Gastrocnemius medialis (tissue), 4 donors: ENCODE results near the gene EFCAB9. TPM values are rescaled to one million over a fixed set of nuclear protein-coding genes. Genes with fewer than 3 reads are reported as not detected.

Source experiments
- ATAC-seq, 2 donors: fragments of 150-250 bp; one replicate each; pipeline ENCODE4 v1.9.1; 2016
- DNase-seq, 2 donors: peaks; one replicate each; pipeline ENCODE4 v3.0.0-alpha.2; 2019
- H3K27ac ChIP-seq, 4 donors: fragments of 200-600 bp; sonication (generic); 1 replicate in 1 of 4; 2 replicates in 3 of 4; pipeline ENCODE4 v1.5.1; 2016 to 2018; ENCODE audit warnings: mild to moderate bottlenecking in 2 of 4, moderate library complexity in 1 of 4
- H3K27me3 ChIP-seq, 3 donors: fragments of 200-600 bp; sonication (generic) in 2 of 3; 1 replicate in 1 of 3; 2 replicates in 2 of 3; pipeline versions ENCODE4 v1.5.1 to v1.6.0; 2016 to 2019; ENCODE audit warnings: mild to moderate bottlenecking in 1 of 3, moderate library complexity in 1 of 3
- H3K36me3 ChIP-seq, 2 donors: fragments of 200-600 bp; sonication (generic) in 1 of 2; one replicate each; pipeline ENCODE4 v1.5.1; 2017 to 2018
- H3K4me1 ChIP-seq, 2 donors: fragments of 200-600 bp; sonication (generic) in 1 of 2; one replicate each; pipeline ENCODE4 v1.5.1; 2016 to 2017; ENCODE audit warnings: mild to moderate bottlenecking in 2 of 2
- H3K4me3 ChIP-seq, 4 donors: fragments of 200-600 bp; sonication (generic) in 3 of 4; 1 replicate in 1 of 4; 2 replicates in 3 of 4; pipeline ENCODE4 v1.5.1; 2016 to 2019; ENCODE audit warnings: mild to moderate bottlenecking in 2 of 4
- H3K9me3 ChIP-seq, 3 donors: fragments of 200-600 bp; sonication (generic) in 2 of 3; 1 replicate in 1 of 3; 2 replicates in 2 of 3; pipeline ENCODE4 v1.5.1; 2016 to 2019
- CTCF ChIP-seq, 5 experiments: fragments of 450-650 bp in 3 of 5; fragments of 200-600 bp in 2 of 5; sonication (generic) in 2 of 5; IDR thresholded peaks in 4 of 5; conservative IDR thresholded peaks in 1 of 5; 1 replicate in 4 of 5; 2 replicates in 1 of 5; pipeline ENCODE4 v1.5.1; 2016 to 2019; ENCODE audit warnings: antibody characterized with exemption in 5 of 5, mild to moderate bottlenecking in 3 of 5, moderate library complexity in 3 of 5
- POLR2A ChIP-seq, 2 donors: fragments of 450-650 bp; IDR thresholded peaks; one replicate each; pipeline ENCODE4 v1.6.1; 2017; ENCODE audit warnings: antibody characterized with exemption in 2 of 2, mild to moderate bottlenecking in 2 of 2, moderate library complexity in 2 of 2
- in situ Hi-C, 4 donors: fragments of 200-750 bp; cut with MboI; loops; one replicate each; pipeline versions ENCODE4 v1.15.0 to v1.8.0; 2017; ENCODE audit warnings: low sequenced_read_pairs in 4 of 4
- intact Hi-C: fragments of 100-400 bp; cut with DNase I; formaldehyde crosslinking; loops from one replicate; pipeline ENCODE4 v1.15.1; 2023; ENCODE audit warnings: low total_unique reads
- total RNA-seq, 4 donors: library from RNA; depleted of rRNA; stranded (reverse); fragments of >200 nt; gene quantifications; one replicate each; pipeline versions ENCODE4 v1.1.0 to v1.2.3, GENCODE V29; 2016

The EFCAB9 gene
- total RNA-seq, 4 donors from 2014 or later, result not detected

GRCh38 chr5:172223901-172224873, 30.2 kb downstream of the EFCAB9 start:
- H3K27ac ChIP-seq, result no peak overlapping the region
- H3K36me3 ChIP-seq, result no peaks in the 10 kb centered on the region
- no peak overlapping the region for H3K4me3 ChIP-seq
- ATAC-seq (no peak), DNase-seq (no peak)
- intact Hi-C loops (no loop called here), in situ Hi-C loops (no loop called here)
- no peaks in the 10 kb centered on the region for H3K27me3 ChIP-seq
- H3K4me1 ChIP-seq, result no peaks in the 10 kb centered on the region
- H3K9me3 ChIP-seq, result no peaks in the 10 kb centered on the region
- TF ChIP-seq POLR2A (IDR thresholded peaks at IDR 0.05) (no peak), CTCF (IDR thresholded peaks at IDR 0.05 in 4 of 5, conservative IDR thresholded peaks at IDR 0.05 in 1 of 5) (no peak)

- H3K36me3 ChIP-seq, result no peaks in the 10 kb centered on the region
- H3K4me3 ChIP-seq, result no peak overlapping the region
- H3K27me3 ChIP-seq, result no peaks in the 10 kb centered on the region
- in situ Hi-C loops, result no loop called here
- TF ChIP-seq CTCF (IDR thresholded peaks at IDR 0.05 in 4 of 5, conservative IDR thresholded peaks at IDR 0.05 in 1 of 5), result no peak
- no peak for TF ChIP-seq POLR2A (IDR thresholded peaks at IDR 0.05)
- ATAC-seq (no peak), DNase-seq (no peak)
- intact Hi-C loops, result no loop called here
- no peaks in the 10 kb centered on the region for H3K4me1 ChIP-seq
- no peak overlapping the region for H3K27ac ChIP-seq
- no peaks in the 10 kb centered on the region for H3K9me3 ChIP-seq
Measured at GRCh38 chr5:172224996-172225395, 31.0 kb downstream of the EFCAB9 start.

- peaks cover 0 to 4% of the 10 kb centered on the region in 2 donors for H3K36me3 ChIP-seq
- DNase-seq (no peak), ATAC-seq (no peak)
- in situ Hi-C loops (no loop called here), intact Hi-C loops (no loop called here)
- no peaks in the 10 kb centered on the region for H3K27me3 ChIP-seq
- H3K4me1 ChIP-seq, result no peaks in the 10 kb centered on the region
- no peak overlapping the region for H3K4me3 ChIP-seq
- H3K9me3 ChIP-seq, result no peaks in the 10 kb centered on the region
- TF ChIP-seq CTCF (IDR thresholded peaks at IDR 0.05 in 4 of 5, conservative IDR thresholded peaks at IDR 0.05 in 1 of 5) (no peak), POLR2A (IDR thresholded peaks at IDR 0.05) (no peak)
- no peak overlapping the region for H3K27ac ChIP-seq
Measured at GRCh38 chr5:172229904-172230303, 35.9 kb downstream of the EFCAB9 start.

- Histone ChIP-seq H3K4me1 (peaks cover 0 to 18% of the 10 kb centered on the region in 2 donors), H3K27ac (no peak overlapping the region), H3K9me3 (no peaks in the 10 kb centered on the region), H3K27me3 (no peaks in the 10 kb centered on the region), H3K4me3 (no peak overlapping the region), H3K36me3 (peaks cover 0 to 4% of the 10 kb centered on the region in 2 donors)
- in situ Hi-C loops (no loop called here), intact Hi-C loops (no loop called here)
- DNase-seq, result no peak
- ATAC-seq, result no peak
- TF ChIP-seq CTCF (IDR thresholded peaks at IDR 0.05 in 4 of 5, conservative IDR thresholded peaks at IDR 0.05 in 1 of 5) (no peak), POLR2A (IDR thresholded peaks at IDR 0.05) (no peak)
Measured at GRCh38 chr5:172234031-172234430, 40.1 kb downstream of the EFCAB9 start.
